COR-L47 (cell line): Measurements from ENCODE around the gene TNFRSF25.
"Not testable (repeated sequence)": the region's sequence is repeated elsewhere in the genome, so short reads cannot be mapped to it uniquely, and the experiment has no call there.

Experiments used
- DNase-seq: peaks from one replicate; lab custom pipeline; 2025; lab: John Stamatoyannopoulos, UW

The TNFRSF25 gene

GRCh38 chr1:6450943-6451373 is 15.0 kb downstream of the TNFRSF25 start:
- DNase-seq = no peak

- DNase-seq = not testable (repeated sequence)
Measured at GRCh38 chr1:6450486-6450885, 15.5 kb downstream of the TNFRSF25 start.

GRCh38 chr1:6450005-6450450 is 15.9 kb downstream of the TNFRSF25 start:
- no peak for DNase-seq

- DNase-seq = peak; percentile 80
Measured at GRCh38 chr1:6448749-6449631, 17.0 kb downstream of the TNFRSF25 start.

GRCh38 chr1:6447818-6448748 is 17.9 kb downstream of the TNFRSF25 start:
- peak; percentile 93 for DNase-seq

GRCh38 chr1:6447016-6447817 is 18.8 kb downstream of the TNFRSF25 start:
- no peak for DNase-seq

GRCh38 chr1:6446665-6447015 is 19.3 kb downstream of the TNFRSF25 start:
- no peak for DNase-seq

- not testable (repeated sequence) for DNase-seq
Measured at GRCh38 chr1:6445929-6446328, 20.0 kb downstream of the TNFRSF25 start.

- no peak for DNase-seq
Measured at GRCh38 chr1:6445062-6445763, 20.8 kb downstream of the TNFRSF25 start.

- no peak for DNase-seq
Measured at GRCh38 chr1:6444377-6444776, 21.6 kb downstream of the TNFRSF25 start.

GRCh38 chr1:6443339-6444115 is 22.4 kb downstream of the TNFRSF25 start:
- DNase-seq = peak; percentile 54

GRCh38 chr1:6441586-6441985 is 24.4 kb downstream of the TNFRSF25 start:
- no peak for DNase-seq

GRCh38 chr1:6440198-6441126 is 25.5 kb downstream of the TNFRSF25 start:
- DNase-seq = peak; percentile 29

GRCh38 chr1:6438047-6438525 is 27.9 kb downstream of the TNFRSF25 start:
- DNase-seq = peak; percentile 55

GRCh38 chr1:6437012-6437700 is 28.8 kb downstream of the TNFRSF25 start:
- DNase-seq = peak; percentile 82

GRCh38 chr1:6436277-6436676 is 29.7 kb downstream of the TNFRSF25 start:
- DNase-seq = not testable (repeated sequence)

- no peak for DNase-seq
Measured at GRCh38 chr1:6435547-6435946, 30.4 kb downstream of the TNFRSF25 start.

- no peak for DNase-seq
Measured at GRCh38 chr1:6435129-6435528, 30.8 kb downstream of the TNFRSF25 start.
